ENCODE data around the gene FAM3D.

DNA sequence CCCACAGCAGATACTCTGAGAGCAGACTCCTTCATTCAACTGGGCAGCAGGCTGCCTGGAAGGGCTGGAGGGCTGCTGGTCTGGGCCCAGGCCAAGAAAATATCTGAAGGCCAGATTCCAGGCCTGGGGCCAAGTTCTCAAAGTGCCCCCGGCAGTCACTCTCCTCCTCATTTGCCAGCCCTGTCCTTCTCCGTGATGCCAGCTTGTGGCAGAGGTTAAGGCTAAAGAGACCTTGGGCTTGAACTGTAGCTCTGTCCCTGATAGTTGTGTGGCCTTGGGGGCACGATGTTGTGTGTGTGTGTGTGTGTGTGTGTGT is 39.0 kb downstream of the FAM3D start:
- TF ChIP-seq EZH2 (IDR thresholded peaks at IDR 0.05; ENCODE audit: borderline replicate concordance, low read depth, low read length, poor library complexity, severe bottlenecking) (no peak), CTCF (conservative IDR thresholded peaks at IDR 0.05; ENCODE audit: low read depth, low read length) (no peak)
